Ascending aorta (tissue), 2 donors: ENCODE measurements around the gene RCSD1. TPM values are rescaled to one million over a fixed set of nuclear protein-coding genes. Genes with fewer than 3 reads are reported as not detected.

Source experiments
- DNase-seq, 2 donors: peaks; one replicate each; pipeline ENCODE4 v3.0.0-alpha.2; 2019; ENCODE audit warnings: low spot score in 2 of 2
- H3K27ac ChIP-seq, 2 donors: fragments of 200-600 bp; sonication (generic); one replicate each; pipeline ENCODE4 v1.5.1; 2016 to 2017; ENCODE audit warnings: mild to moderate bottlenecking in 1 of 2
- H3K27me3 ChIP-seq: fragments of 200-600 bp; sonication (generic); one replicate; pipeline ENCODE4 v1.5.1; 2017
- H3K36me3 ChIP-seq, 2 donors: fragments of 200-600 bp; sonication (generic); one replicate each; pipeline ENCODE4 v1.5.1; 2016
- H3K4me1 ChIP-seq, 2 donors: fragments of 200-600 bp; sonication (generic); one replicate each; pipeline ENCODE4 v1.5.1; 2016 to 2017; ENCODE audit warnings: mild to moderate bottlenecking in 1 of 2
- H3K4me3 ChIP-seq, 2 donors: fragments of 200-600 bp; sonication (generic); one replicate each; pipeline ENCODE4 v1.5.1; 2016 to 2017; ENCODE audit warnings: mild to moderate bottlenecking in 1 of 2
- H3K9me3 ChIP-seq, 2 donors: fragments of 200-600 bp; sonication (generic); one replicate each; pipeline ENCODE4 v1.5.1; 2016
- intact Hi-C: fragments of 100-400 bp; cut with DNase I; formaldehyde crosslinking; loops from one replicate; pipeline ENCODE4 v1.15.1; 2023
- total RNA-seq: library from RNA; depleted of rRNA; stranded (reverse); fragments of >200 nt; gene quantifications from one replicate; pipeline ENCODE4 v1.1.0, GENCODE V29; 2016
- TF ChIP-seq, protein P1 (sequence below), 3 experiments: fragments of 200-600 bp in 2 of 3; fragments of 450-650 bp in 1 of 3; sonication (generic) in 2 of 3; IDR thresholded peaks; one replicate each; pipeline ENCODE4 v1.5.1; 2016 to 2019; ENCODE audit warnings: antibody characterized with exemption in 3 of 3, mild to moderate bottlenecking in 1 of 3, moderate library complexity in 1 of 3

Gene RCSD1
- total RNA-seq, 1 donor from 2014 or later, result 36.8 TPM

GRCh38 chr1:167752219-167752985 lies 122.4 kb downstream of the RCSD1 start:
- peaks cover 0 to 20% of the 10 kb centered on the region in 2 donors for H3K4me1 ChIP-seq
- H3K36me3 ChIP-seq, result no peaks in the 10 kb centered on the region
- H3K27ac ChIP-seq, result no peak overlapping the region
- no peak for DNase-seq
- no peak overlapping the region for H3K4me3 ChIP-seq
- no peaks in the 10 kb centered on the region for H3K27me3 ChIP-seq
- H3K9me3 ChIP-seq, result no peaks in the 10 kb centered on the region
- TF ChIP-seq, protein P1, sequence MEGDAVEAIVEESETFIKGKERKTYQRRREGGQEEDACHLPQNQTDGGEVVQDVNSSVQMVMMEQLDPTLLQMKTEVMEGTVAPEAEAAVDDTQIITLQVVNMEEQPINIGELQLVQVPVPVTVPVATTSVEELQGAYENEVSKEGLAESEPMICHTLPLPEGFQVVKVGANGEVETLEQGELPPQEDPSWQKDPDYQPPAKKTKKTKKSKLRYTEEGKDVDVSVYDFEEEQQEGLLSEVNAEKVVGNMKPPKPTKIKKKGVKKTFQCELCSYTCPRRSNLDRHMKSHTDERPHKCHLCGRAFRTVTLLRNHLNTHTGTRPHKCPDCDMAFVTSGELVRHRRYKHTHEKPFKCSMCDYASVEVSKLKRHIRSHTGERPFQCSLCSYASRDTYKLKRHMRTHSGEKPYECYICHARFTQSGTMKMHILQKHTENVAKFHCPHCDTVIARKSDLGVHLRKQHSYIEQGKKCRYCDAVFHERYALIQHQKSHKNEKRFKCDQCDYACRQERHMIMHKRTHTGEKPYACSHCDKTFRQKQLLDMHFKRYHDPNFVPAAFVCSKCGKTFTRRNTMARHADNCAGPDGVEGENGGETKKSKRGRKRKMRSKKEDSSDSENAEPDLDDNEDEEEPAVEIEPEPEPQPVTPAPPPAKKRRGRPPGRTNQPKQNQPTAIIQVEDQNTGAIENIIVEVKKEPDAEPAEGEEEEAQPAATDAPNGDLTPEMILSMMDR (IDR thresholded peaks at IDR 0.05), result no peak
- intact Hi-C loops, result no loop called here

GRCh38 chr1:167755654-167756053 lies 125.6 kb downstream of the RCSD1 start:
- intact Hi-C loops, result no loop called here
- TF ChIP-seq, protein P1 (IDR thresholded peaks at IDR 0.05), result no peak
- H3K36me3 ChIP-seq, result no peaks in the 10 kb centered on the region
- no peak overlapping the region for H3K4me3 ChIP-seq
- no peak for DNase-seq
- H3K27ac ChIP-seq, result no peak overlapping the region
- no peaks in the 10 kb centered on the region for H3K27me3 ChIP-seq
- H3K9me3 ChIP-seq, result no peaks in the 10 kb centered on the region
- peaks cover 0 to 10% of the 10 kb centered on the region in 2 donors for H3K4me1 ChIP-seq

Other genes with a start within 250 kb of the RCSD1 start
- gene CD247, start 111.7 kb upstream of the RCSD1 start, total RNA-seq, result 3.7 TPM
- gene CREG1, start 76.5 kb upstream of the RCSD1 start, total RNA-seq, result 170 TPM
- gene MPZL1, start 91.8 kb downstream of the RCSD1 start, total RNA-seq, result 58.9 TPM